GM12874 (cell line): ENCODE results near the gene PTHLH.

Source experiments
- TF ChIP-seq, protein P1 (sequence below): IDR thresholded peaks from 2 replicates; pipeline ENCODE4 v1.5.1; 2011; ENCODE audit warnings: low read depth, mild to moderate bottlenecking, control low read depth, low read length, moderate library complexity; ENCODE audit not compliant: insufficient read depth

PTHLH gene

GRCh38 chr12:27968972-27969623 lies 3.4 kb downstream of the PTHLH start:
- TF ChIP-seq, protein P1, sequence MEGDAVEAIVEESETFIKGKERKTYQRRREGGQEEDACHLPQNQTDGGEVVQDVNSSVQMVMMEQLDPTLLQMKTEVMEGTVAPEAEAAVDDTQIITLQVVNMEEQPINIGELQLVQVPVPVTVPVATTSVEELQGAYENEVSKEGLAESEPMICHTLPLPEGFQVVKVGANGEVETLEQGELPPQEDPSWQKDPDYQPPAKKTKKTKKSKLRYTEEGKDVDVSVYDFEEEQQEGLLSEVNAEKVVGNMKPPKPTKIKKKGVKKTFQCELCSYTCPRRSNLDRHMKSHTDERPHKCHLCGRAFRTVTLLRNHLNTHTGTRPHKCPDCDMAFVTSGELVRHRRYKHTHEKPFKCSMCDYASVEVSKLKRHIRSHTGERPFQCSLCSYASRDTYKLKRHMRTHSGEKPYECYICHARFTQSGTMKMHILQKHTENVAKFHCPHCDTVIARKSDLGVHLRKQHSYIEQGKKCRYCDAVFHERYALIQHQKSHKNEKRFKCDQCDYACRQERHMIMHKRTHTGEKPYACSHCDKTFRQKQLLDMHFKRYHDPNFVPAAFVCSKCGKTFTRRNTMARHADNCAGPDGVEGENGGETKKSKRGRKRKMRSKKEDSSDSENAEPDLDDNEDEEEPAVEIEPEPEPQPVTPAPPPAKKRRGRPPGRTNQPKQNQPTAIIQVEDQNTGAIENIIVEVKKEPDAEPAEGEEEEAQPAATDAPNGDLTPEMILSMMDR, result no peak

GRCh38 chr12:27967551-27968054 lies 4.9 kb downstream of the PTHLH start:
- TF ChIP-seq, protein P1, result no peak

- TF ChIP-seq, protein P1, result no peak
Observed at GRCh38 chr12:27966870-27967269, 5.7 kb downstream of the PTHLH start.

- TF ChIP-seq, protein P1, result no peak
Observed at GRCh38 chr12:27965966-27966365, 6.6 kb downstream of the PTHLH start.

GRCh38 chr12:27965411-27965810 lies 7.1 kb downstream of the PTHLH start:
- TF ChIP-seq, protein P1, result no peak

DNA sequence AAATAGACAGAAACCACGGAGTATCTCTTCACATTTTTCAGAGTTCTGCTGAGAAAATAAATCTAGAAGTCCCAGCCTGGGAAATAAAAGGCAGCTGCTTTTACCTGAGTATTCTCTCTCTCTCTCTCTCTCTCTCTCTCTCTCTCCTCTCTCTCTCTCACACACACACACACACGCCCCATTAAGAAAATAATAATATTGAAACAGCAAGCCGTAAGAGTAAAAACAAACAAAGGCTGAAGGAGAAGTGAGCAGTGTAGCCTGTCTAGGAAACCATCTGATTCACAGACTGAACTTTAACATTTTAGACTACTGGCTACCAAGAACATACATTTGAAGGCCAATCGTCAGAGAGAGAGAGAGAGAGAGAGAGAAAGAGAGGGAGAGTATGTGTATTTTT lies 8.4 kb downstream of the PTHLH start:
- TF ChIP-seq, protein P1, result no peak

GRCh38 chr12:27960821-27961220 lies 11.7 kb downstream of the PTHLH start:
- TF ChIP-seq, protein P1, result no peak
